MM.1S (cell line): Measurements from ENCODE around the gene HPSE.

Source experiments
- DNase-seq: peaks from one replicate; pipeline ENCODE4 v3.0.0-alpha.2; 2015
- H2AFZ ChIP-seq: fragments of 300-600 bp; sonication (generic); 2 replicates; pipeline ENCODE4 v1.6.0; 2016; ENCODE audit warnings: antibody characterized with exemption, low read length
- H3F3A ChIP-seq: fragments of 300-600 bp; sonication (generic); 2 replicates; pipeline ENCODE4 v1.6.1; 2016; ENCODE audit warnings: mild to moderate bottlenecking, antibody characterized with exemption, low read length, moderate library complexity, mixed read lengths; ENCODE audit not compliant: insufficient read depth
- H3K27ac ChIP-seq: fragments of 300-600 bp; sonication (generic); 2 replicates; pipeline ENCODE4 v1.5.1; 2016; ENCODE audit warnings: mild to moderate bottlenecking, low read length
- H3K27me3 ChIP-seq: fragments of 300-600 bp; sonication (generic); replicated peaks from 2 replicates; pipeline ENCODE4 v1.6.0; 2016; ENCODE audit warnings: low read length; ENCODE audit not compliant: insufficient read depth
- H3K36me3 ChIP-seq: fragments of 300-600 bp; sonication (generic); replicated peaks from 2 replicates; pipeline ENCODE4 v1.6.1; 2016; ENCODE audit warnings: mild to moderate bottlenecking, low read length, mixed read lengths; ENCODE audit not compliant: insufficient read depth
- H3K4me1 ChIP-seq: fragments of 300-600 bp; sonication (generic); 2 replicates; pipeline ENCODE4 v1.6.1; 2016; ENCODE audit warnings: low read length, mixed read lengths
- H3K4me2 ChIP-seq: fragments of 300-600 bp; sonication (generic); 2 replicates; pipeline ENCODE4 v1.6.0; 2016; ENCODE audit warnings: low read depth, low read length
- H3K4me3 ChIP-seq: fragments of 300-600 bp; sonication (generic); 2 replicates; pipeline ENCODE4 v1.5.1; 2016; ENCODE audit warnings: low read length, mixed read lengths
- H3K79me2 ChIP-seq: fragments of 300-600 bp; sonication (generic); 2 replicates; pipeline ENCODE4 v1.6.1; 2016; ENCODE audit warnings: mixed run types, low read length, mixed read lengths
- H3K9ac ChIP-seq: fragments of 300-600 bp; sonication (generic); 2 replicates; pipeline ENCODE4 v1.6.1; 2016; ENCODE audit warnings: low read length, mixed read lengths
- H3K9me2 ChIP-seq: fragments of 300-600 bp; sonication (generic); replicated peaks from 2 replicates; pipeline ENCODE4 v1.6.1; 2016; ENCODE audit warnings: mild to moderate bottlenecking, low read length, mixed read lengths; ENCODE audit not compliant: insufficient read depth
- H3K9me3 ChIP-seq: fragments of 300-600 bp; sonication (generic); replicated peaks from 2 replicates; pipeline ENCODE4 v1.6.1; 2016; ENCODE audit warnings: mild to moderate bottlenecking, low read length, mixed read lengths; ENCODE audit not compliant: insufficient read depth
- H4K20me1 ChIP-seq: fragments of 300-600 bp; sonication (generic); 2 replicates; pipeline ENCODE4 v1.6.1; 2016; ENCODE audit warnings: mild to moderate bottlenecking, low read length, moderate library complexity, mixed read lengths; ENCODE audit not compliant: insufficient read depth
- EZH2 ChIP-seq: fragments of 300-600 bp; sonication (generic); optimal IDR thresholded peaks from 2 replicates; pipeline ENCODE3; 2017; ENCODE audit warnings: low read depth, mild to moderate bottlenecking, antibody characterized with exemption, low read length, mixed read lengths
- EZH2phosphoT487 ChIP-seq: fragments of 300-600 bp; sonication (generic); IDR thresholded peaks from 2 replicates; pipeline ENCODE4 v1.6.1; 2018; ENCODE audit warnings: antibody characterized with exemption, low read length
- TF ChIP-seq, protein P1 (sequence below): fragments of 300-600 bp; sonication (generic); IDR thresholded peaks from 2 replicates; pipeline ENCODE4 v1.5.1; 2016; ENCODE audit warnings: antibody characterized with exemption, low read length, mixed read lengths

Gene HPSE

DNA sequence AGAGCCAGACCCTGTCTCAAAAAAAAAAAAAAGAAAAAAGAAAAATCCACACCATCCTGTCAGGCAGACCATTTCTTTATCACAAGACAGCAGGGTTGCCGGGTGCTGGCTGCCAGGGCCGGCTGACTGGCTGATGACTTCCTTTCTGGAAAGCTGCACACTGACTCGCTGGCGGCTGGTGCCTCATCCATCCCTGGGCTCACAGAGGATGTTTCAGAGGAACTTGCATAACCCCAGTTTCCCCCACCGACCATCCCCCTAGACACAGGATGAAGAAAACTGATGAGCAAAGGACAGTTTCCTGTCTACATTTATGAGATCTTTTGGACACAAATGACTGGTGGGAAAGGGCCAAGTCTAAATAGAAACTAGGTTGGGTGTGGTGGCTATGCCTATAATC, 14.1 kb downstream of the HPSE start:
- Histone ChIP-seq H2AFZ (no peak overlapping the region), H3K9me3 (no peaks in the 10 kb centered on the region), H3K9ac (no peak overlapping the region), H3K27ac (no peak overlapping the region), H3K36me3 (no peaks in the 10 kb centered on the region), H3K9me2 (no peaks in the 10 kb centered on the region), H3K4me1 (no peaks in the 10 kb centered on the region), H3K79me2 (no peaks in the 10 kb centered on the region), H3K27me3 (no peaks in the 10 kb centered on the region), H3F3A (no peaks in the 10 kb centered on the region), H4K20me1 (no peaks in the 10 kb centered on the region), H3K4me3 (no peak overlapping the region), H3K4me2 (no peak overlapping the region)
- TF ChIP-seq EZH2phosphoT487 (no peak), EZH2 (no peak)
- TF ChIP-seq, protein P1, sequence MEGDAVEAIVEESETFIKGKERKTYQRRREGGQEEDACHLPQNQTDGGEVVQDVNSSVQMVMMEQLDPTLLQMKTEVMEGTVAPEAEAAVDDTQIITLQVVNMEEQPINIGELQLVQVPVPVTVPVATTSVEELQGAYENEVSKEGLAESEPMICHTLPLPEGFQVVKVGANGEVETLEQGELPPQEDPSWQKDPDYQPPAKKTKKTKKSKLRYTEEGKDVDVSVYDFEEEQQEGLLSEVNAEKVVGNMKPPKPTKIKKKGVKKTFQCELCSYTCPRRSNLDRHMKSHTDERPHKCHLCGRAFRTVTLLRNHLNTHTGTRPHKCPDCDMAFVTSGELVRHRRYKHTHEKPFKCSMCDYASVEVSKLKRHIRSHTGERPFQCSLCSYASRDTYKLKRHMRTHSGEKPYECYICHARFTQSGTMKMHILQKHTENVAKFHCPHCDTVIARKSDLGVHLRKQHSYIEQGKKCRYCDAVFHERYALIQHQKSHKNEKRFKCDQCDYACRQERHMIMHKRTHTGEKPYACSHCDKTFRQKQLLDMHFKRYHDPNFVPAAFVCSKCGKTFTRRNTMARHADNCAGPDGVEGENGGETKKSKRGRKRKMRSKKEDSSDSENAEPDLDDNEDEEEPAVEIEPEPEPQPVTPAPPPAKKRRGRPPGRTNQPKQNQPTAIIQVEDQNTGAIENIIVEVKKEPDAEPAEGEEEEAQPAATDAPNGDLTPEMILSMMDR, result no peak
- no peak for DNase-seq

DNA sequence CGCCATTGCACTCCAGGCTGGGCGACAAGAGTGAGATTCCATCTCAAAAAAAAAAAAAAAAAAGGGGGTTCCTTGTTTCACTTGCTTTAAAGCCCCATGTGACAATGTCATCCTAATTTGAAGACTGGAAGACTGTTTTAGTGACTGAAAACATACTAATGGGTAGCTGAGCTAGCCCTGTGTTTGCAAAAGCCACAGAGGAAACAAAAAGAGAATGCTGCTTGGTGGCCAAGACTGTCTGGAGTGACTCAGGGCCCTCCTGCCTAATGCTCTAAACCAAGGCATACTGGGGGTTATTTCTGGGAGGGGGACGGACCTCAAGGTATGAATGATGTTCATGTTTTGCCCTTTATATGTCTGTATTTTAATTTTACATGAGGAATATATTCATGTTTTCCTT, 16.0 kb downstream of the HPSE start:
- H3K27ac ChIP-seq, result no peak overlapping the region
- H3K4me1 ChIP-seq, result no peaks in the 10 kb centered on the region
- no peak overlapping the region for H3K9ac ChIP-seq
- no peaks in the 10 kb centered on the region for H3F3A ChIP-seq
- no peak overlapping the region for H3K4me2 ChIP-seq
- no peak for TF ChIP-seq EZH2phosphoT487
- TF ChIP-seq, protein P1, result no peak
- no peaks in the 10 kb centered on the region for H3K9me2 ChIP-seq
- no peak for DNase-seq
- H3K9me3 ChIP-seq, result no peaks in the 10 kb centered on the region
- no peaks in the 10 kb centered on the region for H3K27me3 ChIP-seq
- H2AFZ ChIP-seq, result no peak overlapping the region
- no peak overlapping the region for H3K4me3 ChIP-seq
- H3K36me3 ChIP-seq, result no peaks in the 10 kb centered on the region
- no peaks in the 10 kb centered on the region for H3K79me2 ChIP-seq
- H4K20me1 ChIP-seq, result no peaks in the 10 kb centered on the region

DNA sequence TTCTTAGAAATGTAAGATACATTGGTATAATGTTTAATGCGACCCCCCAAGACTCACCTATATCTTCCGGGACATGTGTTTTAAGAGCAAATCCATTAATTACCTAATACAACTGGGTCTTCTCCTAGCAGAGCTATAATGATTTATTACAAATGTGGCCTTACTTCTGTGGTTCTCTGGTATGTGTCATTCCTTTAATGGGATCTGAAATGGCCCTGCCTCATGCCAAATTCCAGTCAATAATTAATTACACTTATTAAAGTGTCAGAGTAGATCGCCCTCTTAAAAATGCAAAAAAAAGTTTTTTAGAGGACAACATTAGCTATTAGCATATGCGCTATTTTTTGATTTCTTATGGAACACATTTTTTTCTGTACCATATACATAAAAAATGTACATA, 17.0 kb downstream of the HPSE start:
- no peak for DNase-seq
- H3K9me3 ChIP-seq, result no peaks in the 10 kb centered on the region
- H3K9me2 ChIP-seq, result no peaks in the 10 kb centered on the region
- no peak overlapping the region for H2AFZ ChIP-seq
- no peaks in the 10 kb centered on the region for H3K79me2 ChIP-seq
- no peak overlapping the region for H3K9ac ChIP-seq
- no peak overlapping the region for H3K27ac ChIP-seq
- H3K36me3 ChIP-seq, result no peaks in the 10 kb centered on the region
- no peaks in the 10 kb centered on the region for H3K27me3 ChIP-seq
- TF ChIP-seq EZH2phosphoT487 (no peak), EZH2 (no peak)
- TF ChIP-seq, protein P1, result no peak
- no peak overlapping the region for H3K4me3 ChIP-seq
- H3K4me1 ChIP-seq, result no peaks in the 10 kb centered on the region
- no peaks in the 10 kb centered on the region for H3F3A ChIP-seq
- H4K20me1 ChIP-seq, result no peaks in the 10 kb centered on the region
- H3K4me2 ChIP-seq, result no peak overlapping the region
